ENCODE measurements around the gene SLC1A5.

SLC1A5 gene

DNA sequence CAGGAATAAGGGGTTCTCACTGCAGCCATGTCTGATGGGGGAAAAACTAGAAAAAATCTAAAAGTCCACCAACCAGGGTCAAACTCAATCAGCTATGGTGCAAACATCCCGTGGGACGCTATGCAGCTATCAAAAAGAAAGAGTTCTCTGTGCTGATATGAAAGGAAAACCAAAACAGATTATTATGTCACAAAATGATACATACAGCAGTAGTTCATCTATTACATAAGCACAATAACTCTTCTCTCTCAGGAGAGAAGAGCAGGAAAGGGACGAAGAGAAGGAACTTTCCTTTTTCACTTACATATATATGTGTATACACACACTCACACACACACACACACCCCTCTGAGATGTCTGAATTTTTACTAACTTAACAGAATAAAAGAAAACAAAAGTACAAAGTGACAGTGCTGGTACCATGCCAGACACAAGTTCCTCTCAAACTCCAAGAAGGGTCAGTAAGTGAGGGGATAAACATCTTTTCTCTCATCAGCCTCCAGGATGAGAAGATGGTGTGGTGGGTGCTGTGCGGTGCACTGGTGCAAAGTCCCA lies 45.4 kb downstream of the SLC1A5 start:
- no peak for DNase-seq (ENCODE audit: low read depth)

DNA sequence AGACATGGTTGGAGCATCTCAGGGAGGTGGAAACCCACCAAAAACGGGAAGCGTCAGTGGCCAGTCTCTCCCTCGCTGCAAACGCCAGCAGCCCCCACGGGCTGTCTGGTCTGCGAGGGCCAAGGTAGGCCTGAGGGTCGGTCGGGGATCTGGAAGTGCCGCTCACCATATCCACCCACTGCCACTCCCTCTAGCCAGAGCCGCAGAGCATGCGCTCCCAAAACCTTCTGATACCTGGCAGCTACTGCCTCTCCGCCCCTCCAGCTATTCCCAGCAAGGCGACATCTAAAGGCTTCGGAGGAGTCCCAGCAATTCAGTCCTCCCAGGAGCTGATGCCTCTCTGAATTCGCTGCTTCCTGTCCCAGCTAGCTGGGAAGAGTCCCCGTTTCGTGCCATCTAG lies 46.9 kb downstream of the SLC1A5 start:
- DNase-seq (ENCODE audit: low read depth): no peak

GRCh38 chr19:46739290-46739771 lies 49.1 kb downstream of the SLC1A5 start:
- DNase-seq (ENCODE audit: low read depth): no peak

DNA sequence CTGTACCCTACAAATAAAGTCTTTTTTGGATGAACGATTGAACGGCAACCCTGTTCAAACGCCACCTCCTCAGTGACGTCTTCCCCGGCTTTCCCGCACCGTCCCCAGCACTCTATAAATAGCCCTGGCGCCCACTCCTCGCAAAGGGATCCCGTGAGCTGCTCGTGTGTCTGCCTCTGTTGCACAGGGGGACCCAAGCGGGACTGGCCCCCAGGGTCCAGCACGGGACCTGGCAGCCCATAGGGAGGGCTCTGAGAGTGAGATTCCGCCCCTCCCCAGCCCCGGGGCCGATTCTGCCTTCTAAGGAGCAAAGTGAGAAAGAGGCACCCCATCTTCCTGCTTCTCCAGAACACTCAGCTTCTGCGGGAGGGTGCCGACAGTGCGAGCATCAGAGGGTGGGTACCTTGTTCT lies 50.6 kb downstream of the SLC1A5 start:
- DNase-seq (ENCODE audit: low read depth): no peak

DNA sequence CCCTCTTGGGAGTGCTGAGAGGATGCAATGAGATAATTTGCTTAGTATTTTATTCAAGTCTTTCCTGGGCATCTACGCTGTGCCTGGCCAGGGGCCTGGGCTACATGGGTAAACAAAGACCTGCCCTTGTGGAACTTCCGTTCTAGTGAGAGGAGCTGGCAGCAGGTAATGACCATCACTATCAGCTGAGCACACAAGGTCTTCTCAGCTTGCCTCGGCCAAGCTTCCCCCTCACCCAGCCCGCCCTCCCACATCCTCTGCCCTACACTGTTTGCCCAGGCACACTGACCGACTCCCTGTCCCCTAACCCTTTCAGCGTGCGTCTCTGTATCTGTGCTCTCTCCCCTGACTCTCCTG lies 51.1 kb downstream of the SLC1A5 start:
- no peak for DNase-seq (ENCODE audit: low read depth)

- no peak for DNase-seq (ENCODE audit: low read depth)
Measured at GRCh38 chr19:46736531-46737297, 51.7 kb downstream of the SLC1A5 start.

- DNase-seq (ENCODE audit: low read depth): no peak
Measured at GRCh38 chr19:46733690-46734292, 54.6 kb downstream of the SLC1A5 start.

DNA sequence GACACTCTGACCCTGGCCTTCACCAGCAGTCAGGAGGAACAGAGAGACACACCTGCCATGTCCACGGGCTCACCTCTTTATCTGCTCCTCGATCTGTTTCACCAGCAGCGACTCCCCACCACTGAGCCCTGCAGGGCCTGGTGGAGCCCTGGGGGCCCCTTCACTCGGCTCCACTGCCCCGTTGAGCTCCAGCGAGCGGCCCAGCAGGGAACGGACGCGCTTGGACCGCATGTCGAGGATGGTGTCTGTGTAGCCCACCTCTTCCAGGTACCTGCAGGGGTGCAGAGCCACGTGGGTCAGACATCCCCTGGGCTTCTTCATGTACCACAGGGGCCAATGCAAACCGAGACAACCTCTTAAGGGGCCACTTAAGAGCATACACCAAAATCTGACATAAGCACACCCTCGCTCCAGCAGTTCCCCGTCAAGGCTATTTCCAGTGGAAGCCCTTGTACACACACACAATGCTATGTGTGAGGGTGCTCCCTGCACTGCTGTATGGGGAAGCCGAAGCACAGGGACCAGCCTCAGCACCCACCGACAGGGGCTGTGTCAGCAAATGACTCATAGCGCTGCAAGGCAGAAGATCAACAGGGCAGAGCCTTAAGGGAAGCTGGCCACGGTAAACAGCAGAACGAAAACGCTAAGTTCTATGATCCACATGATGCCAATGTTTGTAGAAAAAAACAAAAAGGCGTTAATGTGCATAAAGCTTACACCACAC lies 55.3 kb downstream of the SLC1A5 start:
- DNase-seq (ENCODE audit: low read depth): no peak

- no peak for DNase-seq (ENCODE audit: low read depth)
Measured at GRCh38 chr19:46732172-46732938, 56.0 kb downstream of the SLC1A5 start.

DNA sequence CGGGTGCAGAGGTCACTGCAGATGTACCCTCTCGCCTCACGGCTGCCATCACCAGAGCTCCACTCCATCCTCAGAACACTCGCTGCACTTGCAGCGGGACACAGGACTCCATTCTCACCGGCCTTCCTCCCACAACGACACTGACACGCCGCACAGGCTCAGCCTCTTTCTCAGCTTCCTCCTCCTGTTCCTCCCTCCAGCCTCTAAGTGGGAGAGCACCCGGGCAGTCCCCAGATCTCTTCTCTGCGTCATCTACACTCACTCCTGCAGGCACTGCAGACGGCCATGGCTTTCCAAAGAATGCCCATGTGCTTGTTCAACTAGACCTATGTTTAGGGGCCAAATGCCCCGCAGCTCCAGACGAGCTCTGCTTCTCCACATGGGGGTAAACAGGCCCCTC lies 56.8 kb downstream of the SLC1A5 start:
- DNase-seq (ENCODE audit: low read depth): no peak

GRCh38 chr19:46731007-46731501 lies 57.3 kb downstream of the SLC1A5 start:
- DNase-seq (ENCODE audit: low read depth): no peak

- DNase-seq (ENCODE audit: low read depth): no peak
Measured at GRCh38 chr19:46730595-46730994, 57.8 kb downstream of the SLC1A5 start.

DNA sequence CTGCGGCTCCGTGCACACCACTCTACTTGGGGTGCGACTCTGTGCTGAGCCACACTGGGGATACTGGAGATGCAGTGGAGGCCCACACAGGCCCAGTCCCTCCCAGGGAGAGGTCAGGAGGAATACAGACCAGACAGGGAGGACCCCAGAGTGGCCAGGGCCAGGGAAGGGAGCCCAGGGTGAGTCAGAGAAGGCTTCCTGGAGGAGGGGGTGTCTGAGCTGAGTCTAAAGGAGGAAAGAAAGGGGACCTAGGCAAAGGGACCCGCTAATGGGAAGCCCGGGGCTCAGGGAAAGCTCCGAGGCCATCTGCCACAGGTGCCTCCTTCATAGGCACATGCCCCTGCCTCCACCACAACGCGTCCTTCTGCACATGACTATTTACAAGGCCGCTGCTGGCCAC lies 58.2 kb downstream of the SLC1A5 start:
- DNase-seq (ENCODE audit: low read depth): no peak

DNA sequence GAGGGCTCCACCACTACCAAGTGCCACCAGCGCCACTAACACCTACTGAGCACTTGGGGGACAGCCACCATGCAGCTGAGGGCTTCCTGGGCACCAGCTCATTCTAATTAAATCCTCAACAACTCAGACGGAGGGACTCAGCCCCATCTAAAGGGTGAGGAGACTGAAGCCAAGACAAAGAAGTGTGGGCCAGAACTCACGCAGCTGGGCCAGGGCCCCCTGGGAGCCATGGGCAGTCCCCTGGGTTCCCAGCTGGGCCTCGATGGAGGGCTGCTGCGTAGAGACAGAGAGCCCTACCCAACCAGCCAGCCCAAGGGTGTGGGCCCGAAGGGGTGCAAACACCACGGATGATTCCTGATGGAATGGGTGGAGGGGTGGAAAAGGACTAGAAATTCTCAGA lies 58.7 kb downstream of the SLC1A5 start:
- no peak for DNase-seq (ENCODE audit: low read depth)

GRCh38 chr19:46728693-46729339 lies 59.6 kb downstream of the SLC1A5 start:
- DNase-seq (ENCODE audit: low read depth): peak; percentile 73

DNA sequence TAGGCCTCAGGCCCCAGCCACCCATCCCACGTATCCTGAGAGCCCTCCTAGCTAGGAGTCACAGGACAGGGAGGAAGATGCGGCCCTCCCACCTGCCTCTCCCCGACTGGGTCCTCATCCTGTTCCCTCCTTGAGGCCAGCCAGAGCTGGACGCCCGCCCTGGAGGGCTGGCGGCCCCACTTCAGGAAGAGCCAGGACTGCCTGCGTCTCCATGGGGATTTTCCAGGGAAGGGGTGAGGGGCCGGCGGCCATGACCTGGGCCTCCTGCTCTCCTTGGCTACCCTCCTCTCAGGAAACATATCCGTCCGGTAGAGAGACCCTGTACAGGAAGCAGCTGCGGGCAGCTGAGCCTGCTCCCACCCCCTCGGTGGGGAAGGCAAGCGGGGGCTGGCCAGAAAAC lies 60.2 kb downstream of the SLC1A5 start:
- DNase-seq (ENCODE audit: low read depth): no peak

DNA sequence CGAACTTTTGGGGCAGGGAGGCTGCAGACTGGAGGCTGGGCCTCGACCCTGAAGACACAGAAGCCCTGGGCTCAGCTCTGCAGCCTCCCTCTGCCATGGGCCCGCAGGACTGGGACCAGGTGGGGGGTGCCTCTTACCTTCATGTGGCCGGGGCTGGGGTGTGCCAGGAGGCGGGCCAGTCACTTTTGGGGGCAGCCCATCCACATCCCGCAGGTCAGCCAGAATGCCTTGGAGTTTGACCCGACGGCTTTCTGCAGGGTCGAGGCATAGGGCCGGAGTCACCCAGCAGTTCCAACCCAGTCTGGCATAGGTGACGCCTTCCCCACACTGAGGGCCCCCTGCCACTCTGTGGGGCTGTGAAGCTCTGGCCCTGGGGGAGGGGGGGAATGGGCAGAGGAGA lies 60.6 kb downstream of the SLC1A5 start:
- no peak for DNase-seq (ENCODE audit: low read depth)

DNA sequence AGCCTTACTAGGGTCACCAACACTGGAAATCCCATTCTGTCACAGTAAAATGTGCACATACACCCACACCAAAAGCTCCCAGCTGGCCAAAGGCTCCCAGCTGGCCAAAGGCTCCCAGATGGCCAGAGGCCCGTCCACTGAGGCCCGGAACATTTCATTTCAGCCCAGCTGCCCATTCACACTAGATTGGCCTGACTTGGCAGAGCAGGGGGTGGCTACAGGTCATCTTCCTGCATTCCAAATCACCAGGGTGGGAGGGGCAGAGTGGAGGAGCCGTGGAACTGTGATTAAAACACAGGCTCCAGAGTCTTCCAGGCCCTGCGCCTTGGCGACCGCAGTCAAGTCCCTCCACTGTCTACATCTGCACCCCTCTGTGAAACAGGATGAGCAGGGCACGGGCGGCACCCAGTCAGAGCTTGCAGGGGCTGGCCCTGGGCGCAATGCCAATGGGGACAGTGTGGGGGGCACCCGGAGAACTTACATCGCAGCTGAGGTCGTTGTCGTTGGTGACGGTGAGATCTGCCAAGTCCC lies 61.4 kb downstream of the SLC1A5 start:
- DNase-seq (ENCODE audit: low read depth): no peak

DNA sequence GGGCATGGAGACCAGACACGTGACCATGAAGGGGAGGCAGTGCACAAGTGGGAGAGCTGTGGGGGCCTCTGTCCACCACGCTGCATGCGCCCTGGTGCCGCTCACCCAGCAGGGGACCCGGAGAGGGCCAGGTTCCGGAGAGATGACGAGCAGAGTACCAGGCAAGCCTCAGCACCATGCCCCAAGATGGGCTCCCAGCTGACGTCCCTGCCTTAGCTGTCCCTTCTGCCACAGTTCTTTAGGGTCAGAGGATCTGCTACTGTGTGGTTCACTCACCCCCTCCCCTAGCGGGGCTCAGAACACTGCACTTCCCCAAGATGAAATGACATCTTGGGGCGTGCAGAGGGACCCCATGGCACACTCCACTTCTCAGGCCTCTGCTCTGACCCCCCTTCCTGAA lies 61.8 kb downstream of the SLC1A5 start:
- no peak for DNase-seq (ENCODE audit: low read depth)

DNA sequence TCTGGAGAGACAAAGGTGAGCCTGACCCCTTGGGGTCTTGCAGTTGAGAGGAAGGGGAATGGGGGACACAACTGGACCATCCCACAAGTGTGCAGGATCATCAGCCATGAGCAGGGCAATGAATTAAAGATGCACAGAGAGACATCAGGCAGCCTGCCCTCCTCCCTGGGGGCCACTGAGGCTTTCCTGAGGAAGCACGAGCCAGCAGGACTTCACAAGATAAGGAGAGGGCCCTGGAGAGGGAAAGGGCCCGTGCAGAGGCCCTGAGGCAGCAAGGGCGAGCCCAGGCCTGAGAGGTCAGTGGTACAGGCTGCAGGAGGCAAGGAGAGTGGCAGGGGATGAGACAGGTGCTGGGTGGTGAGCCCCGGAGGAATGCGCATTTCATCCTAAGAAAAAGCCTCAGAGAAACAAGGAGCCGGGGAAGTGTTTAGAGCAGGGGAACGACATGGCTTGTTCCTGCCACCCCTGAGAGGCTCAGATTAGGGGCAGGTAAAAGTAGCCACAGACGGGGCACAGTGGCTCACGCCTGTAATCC lies 62.5 kb downstream of the SLC1A5 start:
- no peak for DNase-seq (ENCODE audit: low read depth)
